ENCODE data around the gene SLC14A1.

DNA sequence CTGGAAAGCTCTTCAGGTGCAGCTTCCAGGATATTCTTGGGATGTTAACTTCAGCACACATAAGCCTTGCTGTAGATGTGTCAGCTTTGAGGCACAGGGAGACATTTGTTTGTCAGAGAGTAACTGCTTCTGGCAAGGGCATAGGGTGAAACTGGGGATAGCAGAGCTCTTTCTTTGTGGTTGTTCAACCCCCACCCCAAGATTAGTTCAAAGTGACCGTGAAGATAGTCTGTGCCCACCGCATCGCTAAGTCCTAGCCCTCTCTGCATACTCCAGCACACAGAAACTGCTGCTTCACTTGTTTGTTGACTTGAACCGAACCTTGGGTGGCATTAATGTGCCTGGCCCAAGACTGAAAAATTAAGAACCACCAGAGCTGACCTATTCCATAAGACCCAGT lies 1.4 kb downstream of the SLC14A1 start:
- TF ChIP-seq, protein P1, sequence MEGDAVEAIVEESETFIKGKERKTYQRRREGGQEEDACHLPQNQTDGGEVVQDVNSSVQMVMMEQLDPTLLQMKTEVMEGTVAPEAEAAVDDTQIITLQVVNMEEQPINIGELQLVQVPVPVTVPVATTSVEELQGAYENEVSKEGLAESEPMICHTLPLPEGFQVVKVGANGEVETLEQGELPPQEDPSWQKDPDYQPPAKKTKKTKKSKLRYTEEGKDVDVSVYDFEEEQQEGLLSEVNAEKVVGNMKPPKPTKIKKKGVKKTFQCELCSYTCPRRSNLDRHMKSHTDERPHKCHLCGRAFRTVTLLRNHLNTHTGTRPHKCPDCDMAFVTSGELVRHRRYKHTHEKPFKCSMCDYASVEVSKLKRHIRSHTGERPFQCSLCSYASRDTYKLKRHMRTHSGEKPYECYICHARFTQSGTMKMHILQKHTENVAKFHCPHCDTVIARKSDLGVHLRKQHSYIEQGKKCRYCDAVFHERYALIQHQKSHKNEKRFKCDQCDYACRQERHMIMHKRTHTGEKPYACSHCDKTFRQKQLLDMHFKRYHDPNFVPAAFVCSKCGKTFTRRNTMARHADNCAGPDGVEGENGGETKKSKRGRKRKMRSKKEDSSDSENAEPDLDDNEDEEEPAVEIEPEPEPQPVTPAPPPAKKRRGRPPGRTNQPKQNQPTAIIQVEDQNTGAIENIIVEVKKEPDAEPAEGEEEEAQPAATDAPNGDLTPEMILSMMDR (conservative IDR thresholded peaks at IDR 0.05; ENCODE audit: low read depth in 2 of 2), result no peak
- TF ChIP-seq CREB1 (CRISPR knock-in tag; IDR thresholded peaks at IDR 0.05; ENCODE audit: low read depth), result no peak
- no peak for TF ChIP-seq STAT1 (IDR thresholded peaks at IDR 0.05; ENCODE audit: unreplicated experiment)
- TF ChIP-seq EZH2 (IDR thresholded peaks at IDR 0.05; ENCODE audit: low read depth, unreplicated experiment), result no peak
- TF ChIP-seq EZH2phosphoT487 (IDR thresholded peaks at IDR 0.05; ENCODE audit: unreplicated experiment), result no peak
- TF ChIP-seq JUNB (IDR thresholded peaks at IDR 0.05; ENCODE audit: unreplicated experiment), result no peak
- no peak for TF ChIP-seq POLR2AphosphoS5 (IDR thresholded peaks at IDR 0.05; ENCODE audit: low read depth)
- TF ChIP-seq, protein P2, sequence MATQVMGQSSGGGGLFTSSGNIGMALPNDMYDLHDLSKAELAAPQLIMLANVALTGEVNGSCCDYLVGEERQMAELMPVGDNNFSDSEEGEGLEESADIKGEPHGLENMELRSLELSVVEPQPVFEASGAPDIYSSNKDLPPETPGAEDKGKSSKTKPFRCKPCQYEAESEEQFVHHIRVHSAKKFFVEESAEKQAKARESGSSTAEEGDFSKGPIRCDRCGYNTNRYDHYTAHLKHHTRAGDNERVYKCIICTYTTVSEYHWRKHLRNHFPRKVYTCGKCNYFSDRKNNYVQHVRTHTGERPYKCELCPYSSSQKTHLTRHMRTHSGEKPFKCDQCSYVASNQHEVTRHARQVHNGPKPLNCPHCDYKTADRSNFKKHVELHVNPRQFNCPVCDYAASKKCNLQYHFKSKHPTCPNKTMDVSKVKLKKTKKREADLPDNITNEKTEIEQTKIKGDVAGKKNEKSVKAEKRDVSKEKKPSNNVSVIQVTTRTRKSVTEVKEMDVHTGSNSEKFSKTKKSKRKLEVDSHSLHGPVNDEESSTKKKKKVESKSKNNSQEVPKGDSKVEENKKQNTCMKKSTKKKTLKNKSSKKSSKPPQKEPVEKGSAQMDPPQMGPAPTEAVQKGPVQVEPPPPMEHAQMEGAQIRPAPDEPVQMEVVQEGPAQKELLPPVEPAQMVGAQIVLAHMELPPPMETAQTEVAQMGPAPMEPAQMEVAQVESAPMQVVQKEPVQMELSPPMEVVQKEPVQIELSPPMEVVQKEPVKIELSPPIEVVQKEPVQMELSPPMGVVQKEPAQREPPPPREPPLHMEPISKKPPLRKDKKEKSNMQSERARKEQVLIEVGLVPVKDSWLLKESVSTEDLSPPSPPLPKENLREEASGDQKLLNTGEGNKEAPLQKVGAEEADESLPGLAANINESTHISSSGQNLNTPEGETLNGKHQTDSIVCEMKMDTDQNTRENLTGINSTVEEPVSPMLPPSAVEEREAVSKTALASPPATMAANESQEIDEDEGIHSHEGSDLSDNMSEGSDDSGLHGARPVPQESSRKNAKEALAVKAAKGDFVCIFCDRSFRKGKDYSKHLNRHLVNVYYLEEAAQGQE (IDR thresholded peaks at IDR 0.05; ENCODE audit: unreplicated experiment), result no peak
- TF ChIP-seq, protein P3, sequence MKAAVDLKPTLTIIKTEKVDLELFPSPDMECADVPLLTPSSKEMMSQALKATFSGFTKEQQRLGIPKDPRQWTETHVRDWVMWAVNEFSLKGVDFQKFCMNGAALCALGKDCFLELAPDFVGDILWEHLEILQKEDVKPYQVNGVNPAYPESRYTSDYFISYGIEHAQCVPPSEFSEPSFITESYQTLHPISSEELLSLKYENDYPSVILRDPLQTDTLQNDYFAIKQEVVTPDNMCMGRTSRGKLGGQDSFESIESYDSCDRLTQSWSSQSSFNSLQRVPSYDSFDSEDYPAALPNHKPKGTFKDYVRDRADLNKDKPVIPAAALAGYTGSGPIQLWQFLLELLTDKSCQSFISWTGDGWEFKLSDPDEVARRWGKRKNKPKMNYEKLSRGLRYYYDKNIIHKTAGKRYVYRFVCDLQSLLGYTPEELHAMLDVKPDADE (IDR thresholded peaks at IDR 0.05), result no peak

Measured in GM23338 (cell line).